GM21723 (cell line): ENCODE results near the gene KCTD4.
A peak's percentile ranks its signal among the peaks of the same experiment; 100 is the strongest.
"Not testable (repeated sequence)": the region's sequence is repeated elsewhere in the genome, so short reads cannot be mapped to it uniquely, and the experiment has no call there.

Experiments used
- ATAC-seq: cut with Tn5 transposase; IDR thresholded peaks from one replicate; pipeline ENCODE4 v1.9.1; 2021; ENCODE audit warnings: mild to moderate bottlenecking, moderate library complexity; ENCODE audit not compliant: unreplicated experiment

Gene KCTD4

GRCh38 chr13:45216193-45216592 lies 15.3 kb upstream of the KCTD4 start:
- no peak for ATAC-seq

GRCh38 chr13:45215392-45216077 lies 14.7 kb upstream of the KCTD4 start:
- no peak for ATAC-seq

GRCh38 chr13:45209229-45209628 lies 8.4 kb upstream of the KCTD4 start:
- no peak for ATAC-seq

- ATAC-seq, result no peak
These were observed 7.3 kb upstream of the KCTD4 start for GRCh38 chr13:45208132-45208531.

- ATAC-seq, result no peak
These were observed 6.5 kb upstream of the KCTD4 start for GRCh38 chr13:45207319-45207718.

GRCh38 chr13:45206340-45206739 lies 5.5 kb upstream of the KCTD4 start:
- ATAC-seq, result peak; percentile 50

- ATAC-seq, result no peak
These were observed 4.3 kb upstream of the KCTD4 start for GRCh38 chr13:45205124-45205523.

GRCh38 chr13:45199711-45200110 lies 1.1 kb downstream of the KCTD4 start:
- no peak for ATAC-seq

GRCh38 chr13:45198924-45199323 lies 1.9 kb downstream of the KCTD4 start:
- no peak for ATAC-seq

GRCh38 chr13:45198041-45198440 lies 2.8 kb downstream of the KCTD4 start:
- no peak for ATAC-seq

GRCh38 chr13:45196622-45197021 lies 4.2 kb downstream of the KCTD4 start:
- peak; percentile 57 for ATAC-seq

GRCh38 chr13:45196096-45196495 lies 4.7 kb downstream of the KCTD4 start:
- no peak for ATAC-seq

- no peak for ATAC-seq
These were observed 5.4 kb downstream of the KCTD4 start for GRCh38 chr13:45195421-45195820.

- no peak for ATAC-seq
These were observed 6.5 kb downstream of the KCTD4 start for GRCh38 chr13:45194081-45194939.

GRCh38 chr13:45191874-45192273 lies 9.0 kb downstream of the KCTD4 start:
- no peak for ATAC-seq

GRCh38 chr13:45189511-45189910 lies 11.3 kb downstream of the KCTD4 start:
- not testable (repeated sequence) for ATAC-seq

- not testable (repeated sequence) for ATAC-seq
These were observed 11.8 kb downstream of the KCTD4 start for GRCh38 chr13:45189077-45189476.

GRCh38 chr13:45185286-45185685 lies 15.6 kb downstream of the KCTD4 start:
- no peak for ATAC-seq

GRCh38 chr13:45184693-45185092 lies 16.2 kb downstream of the KCTD4 start:
- ATAC-seq, result no peak

- ATAC-seq, result no peak
These were observed 19.9 kb downstream of the KCTD4 start for GRCh38 chr13:45180713-45181601.

GRCh38 chr13:45180303-45180702 lies 20.5 kb downstream of the KCTD4 start:
- ATAC-seq, result no peak
